RWPE2 (cell line): ENCODE data around the gene DNLZ.
"Not testable (repeated sequence)": the region's sequence is repeated elsewhere in the genome, so short reads cannot be mapped to it uniquely, and the experiment has no call there.

ENCODE experiments used
- ATAC-seq: fragments of 200-7000 bp; cut with Tn5 transposase; 3 replicates; pipeline ENCODE4 v1.9.1; 2021; ENCODE audit warnings: low read depth
- DNase-seq: peaks from one replicate; pipeline ENCODE4 v3.0.0-alpha.2; 2020; ENCODE audit warnings: low spot score
- H3K27ac ChIP-seq: fragments of 450-650 bp; 2 replicates; pipeline ENCODE4 v1.5.1; 2017; ENCODE audit warnings: mild to moderate bottlenecking; ENCODE audit not compliant: poor library complexity, severe bottlenecking
- H3K27me3 ChIP-seq: fragments of 250-450 bp; sonication (Bioruptor Pico); 2 replicates; pipeline ENCODE4 v1.5.1; 2021; ENCODE audit warnings: mild to moderate bottlenecking, moderate library complexity; ENCODE audit not compliant: insufficient read depth, poor library complexity, severe bottlenecking
- H3K36me3 ChIP-seq: fragments of 250-450 bp; sonication (Bioruptor Pico); 2 replicates; pipeline ENCODE4 v1.5.1; 2020; ENCODE audit warnings: low read depth, mild to moderate bottlenecking, moderate library complexity
- H3K4me1 ChIP-seq: fragments of 250-450 bp; sonication (Bioruptor Pico); 2 replicates; pipeline ENCODE4 v1.5.1; 2021; ENCODE audit warnings: mild to moderate bottlenecking, moderate library complexity; ENCODE audit not compliant: insufficient read depth, poor library complexity, severe bottlenecking
- H3K4me3 ChIP-seq: fragments of 250-450 bp; sonication (Bioruptor Pico); 2 replicates; pipeline ENCODE4 v1.5.1; 2021; ENCODE audit warnings: mild to moderate bottlenecking, moderate library complexity; ENCODE audit not compliant: severe bottlenecking
- H3K9me3 ChIP-seq: fragments of 250-450 bp; sonication (Bioruptor Pico); 2 replicates; pipeline ENCODE4 v1.5.1; 2021; ENCODE audit warnings: mild to moderate bottlenecking, moderate library complexity; ENCODE audit not compliant: severe bottlenecking
- TF ChIP-seq, protein P1 (sequence below): fragments of 450-650 bp; IDR thresholded peaks from one replicate; pipeline ENCODE4 v1.5.1; 2017; ENCODE audit warnings: mild to moderate bottlenecking, moderate library complexity; ENCODE audit not compliant: poor library complexity, severe bottlenecking

Gene DNLZ

DNA sequence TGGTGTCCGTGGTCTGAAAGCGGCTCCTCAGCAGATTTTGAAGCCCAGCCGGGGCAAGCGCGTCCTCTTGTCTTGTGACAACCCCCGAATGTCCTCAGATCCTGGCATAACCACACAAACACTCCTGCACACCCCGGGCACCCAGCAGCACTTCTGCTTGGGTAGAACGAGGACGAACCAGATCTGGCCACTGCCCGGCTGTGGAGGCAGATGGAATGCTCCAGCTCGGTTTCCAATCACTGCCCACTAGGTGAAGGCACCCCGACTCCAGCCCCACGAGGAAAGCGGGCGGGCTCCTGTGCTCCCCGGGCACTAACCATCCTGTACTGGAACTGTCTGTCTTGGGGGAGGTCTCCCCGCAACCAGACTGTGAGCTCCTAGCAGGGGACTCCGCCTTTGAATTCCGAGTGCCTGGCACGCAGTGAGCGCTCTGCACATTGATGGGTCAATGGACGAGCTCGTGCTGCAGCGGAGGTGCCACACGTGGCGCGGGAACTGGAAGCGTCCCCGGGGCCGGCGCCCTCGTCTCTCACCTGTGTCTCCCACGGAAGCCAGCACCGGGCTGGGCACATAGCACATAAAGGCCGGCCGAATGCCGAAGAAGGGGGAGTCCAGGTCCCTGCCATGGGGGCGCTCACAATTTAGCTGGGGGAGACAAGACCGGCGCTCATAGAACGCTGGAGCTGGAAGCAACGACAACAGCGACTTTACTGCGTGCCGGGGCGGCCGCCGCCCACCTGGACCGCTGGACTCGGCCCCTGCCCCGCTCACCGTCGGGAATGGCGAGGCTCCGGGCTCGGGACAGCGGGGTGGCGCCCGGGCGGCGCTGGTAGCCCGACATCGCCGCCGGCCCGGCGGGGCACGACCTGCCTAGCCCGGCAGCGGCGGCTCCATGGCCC lies 46.3 kb upstream of the DNLZ start:
- DNase-seq (peak; percentile 61), ATAC-seq (peak; percentile 49)
- Histone ChIP-seq H3K4me3 (peak overlapping the region; percentile 76), H3K36me3 (peaks cover 72% of the 10 kb centered on the region), H3K27me3 (no peaks in the 10 kb centered on the region), H3K9me3 (no peaks in the 10 kb centered on the region), H3K27ac (peak overlapping the region; percentile 66), H3K4me1 (peaks cover 8% of the 10 kb centered on the region)
- TF ChIP-seq, protein P1, sequence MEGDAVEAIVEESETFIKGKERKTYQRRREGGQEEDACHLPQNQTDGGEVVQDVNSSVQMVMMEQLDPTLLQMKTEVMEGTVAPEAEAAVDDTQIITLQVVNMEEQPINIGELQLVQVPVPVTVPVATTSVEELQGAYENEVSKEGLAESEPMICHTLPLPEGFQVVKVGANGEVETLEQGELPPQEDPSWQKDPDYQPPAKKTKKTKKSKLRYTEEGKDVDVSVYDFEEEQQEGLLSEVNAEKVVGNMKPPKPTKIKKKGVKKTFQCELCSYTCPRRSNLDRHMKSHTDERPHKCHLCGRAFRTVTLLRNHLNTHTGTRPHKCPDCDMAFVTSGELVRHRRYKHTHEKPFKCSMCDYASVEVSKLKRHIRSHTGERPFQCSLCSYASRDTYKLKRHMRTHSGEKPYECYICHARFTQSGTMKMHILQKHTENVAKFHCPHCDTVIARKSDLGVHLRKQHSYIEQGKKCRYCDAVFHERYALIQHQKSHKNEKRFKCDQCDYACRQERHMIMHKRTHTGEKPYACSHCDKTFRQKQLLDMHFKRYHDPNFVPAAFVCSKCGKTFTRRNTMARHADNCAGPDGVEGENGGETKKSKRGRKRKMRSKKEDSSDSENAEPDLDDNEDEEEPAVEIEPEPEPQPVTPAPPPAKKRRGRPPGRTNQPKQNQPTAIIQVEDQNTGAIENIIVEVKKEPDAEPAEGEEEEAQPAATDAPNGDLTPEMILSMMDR = no peak

DNA sequence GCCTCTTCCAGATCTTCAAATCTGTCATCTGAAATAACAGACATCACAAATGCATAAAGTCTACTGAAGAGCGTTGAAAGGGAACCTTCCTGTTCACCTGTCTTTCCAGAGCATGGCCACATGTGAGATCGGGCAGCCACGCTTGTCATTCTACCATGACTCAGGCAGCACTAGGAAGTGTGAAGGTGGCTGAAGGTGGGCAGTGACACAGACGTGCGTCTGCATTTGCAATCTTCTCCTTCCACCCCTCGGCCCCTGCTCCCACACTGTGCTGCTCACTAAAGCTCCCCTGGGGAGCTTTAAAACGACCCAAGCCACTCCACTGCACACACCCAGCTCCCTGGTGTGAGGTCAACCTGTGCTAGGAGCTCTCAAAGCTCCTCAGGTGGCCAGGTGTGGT lies 44.4 kb upstream of the DNLZ start:
- Histone ChIP-seq H3K9me3 (no peaks in the 10 kb centered on the region), H3K4me1 (peaks cover 8% of the 10 kb centered on the region), H3K27ac (no peak overlapping the region), H3K27me3 (no peaks in the 10 kb centered on the region), H3K36me3 (peaks cover 65% of the 10 kb centered on the region), H3K4me3 (no peak overlapping the region)
- DNase-seq (no peak), ATAC-seq (no peak)
- TF ChIP-seq, protein P1 = no peak

DNA sequence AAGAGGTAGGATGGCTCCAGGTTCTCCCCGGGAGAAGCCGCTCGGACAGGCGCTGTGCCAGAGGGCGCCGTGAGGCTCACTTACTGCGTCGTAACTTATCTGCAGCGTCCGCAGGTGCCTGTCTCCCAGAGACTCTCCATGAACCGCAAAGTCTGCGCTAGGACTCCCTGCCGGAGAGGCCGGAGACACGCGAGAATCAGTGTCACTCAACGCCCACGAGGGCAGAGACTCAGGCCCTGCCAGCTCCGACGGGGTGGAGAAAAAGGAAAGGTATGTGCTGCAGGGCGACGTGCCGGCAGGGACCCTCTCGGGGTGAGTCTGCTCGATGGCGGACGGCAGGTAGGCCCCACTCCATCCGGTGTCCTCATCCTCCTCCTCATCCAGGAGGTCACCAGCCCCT lies 43.5 kb upstream of the DNLZ start:
- H3K4me1 ChIP-seq, H3K27me3 ChIP-seq, H3K4me3 ChIP-seq, H3K9me3 ChIP-seq, ATAC-seq, H3K27ac ChIP-seq: not testable (repeated sequence)
- peaks cover 56% of the 10 kb centered on the region for H3K36me3 ChIP-seq
- peak; percentile 49 for DNase-seq

DNA sequence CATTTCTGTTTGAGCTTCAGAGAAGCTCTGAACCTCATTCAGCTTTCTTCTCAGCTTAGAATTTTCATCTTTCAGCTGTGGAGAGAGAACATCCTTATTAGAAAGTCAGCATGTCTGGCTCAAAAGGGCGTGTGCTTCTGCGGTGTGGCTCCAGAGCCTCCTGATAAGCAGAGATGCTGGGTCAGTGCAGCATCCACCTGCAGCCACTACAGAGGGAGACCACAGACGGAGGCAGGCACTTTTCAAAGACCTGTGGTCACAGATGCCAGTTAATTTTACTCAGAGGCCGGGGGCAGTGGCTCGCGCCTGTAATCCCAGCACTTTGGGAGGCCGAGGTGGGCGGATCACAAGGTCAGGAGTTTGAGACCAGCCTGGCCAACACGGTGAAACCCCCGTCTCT lies 42.4 kb upstream of the DNLZ start:
- H3K27me3 ChIP-seq, H3K4me1 ChIP-seq, H3K4me3 ChIP-seq, ATAC-seq, DNase-seq, H3K27ac ChIP-seq, H3K9me3 ChIP-seq: not testable (repeated sequence)
- H3K36me3 ChIP-seq = peaks cover 55% of the 10 kb centered on the region

DNA sequence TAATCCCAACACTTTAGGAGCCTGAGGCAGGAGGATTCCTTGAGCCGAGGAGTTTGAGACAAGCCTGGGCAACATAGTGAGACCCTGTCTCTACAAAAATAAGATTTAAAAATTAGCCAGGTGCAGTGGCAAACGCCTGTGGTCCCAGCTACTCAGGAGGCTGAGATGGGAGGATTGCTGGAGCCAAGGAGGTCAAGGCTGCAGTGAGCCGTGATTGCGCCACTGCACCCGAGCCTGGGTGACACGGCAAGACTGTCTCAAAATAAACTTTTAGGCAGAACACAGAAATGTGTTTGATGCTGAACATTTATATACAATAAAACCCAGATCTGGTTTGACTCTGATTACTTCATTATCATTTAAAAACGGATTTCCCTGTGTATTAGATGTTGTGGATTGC lies 41.9 kb upstream of the DNLZ start:
- peaks cover 55% of the 10 kb centered on the region for H3K36me3 ChIP-seq
- ATAC-seq (no peak), DNase-seq (no peak)
- H3K27me3 ChIP-seq = no peaks in the 10 kb centered on the region
- TF ChIP-seq, protein P1 = no peak
- no peaks in the 10 kb centered on the region for H3K4me1 ChIP-seq
- no peak overlapping the region for H3K4me3 ChIP-seq
- H3K9me3 ChIP-seq = no peaks in the 10 kb centered on the region
- H3K27ac ChIP-seq = no peak overlapping the region

DNA sequence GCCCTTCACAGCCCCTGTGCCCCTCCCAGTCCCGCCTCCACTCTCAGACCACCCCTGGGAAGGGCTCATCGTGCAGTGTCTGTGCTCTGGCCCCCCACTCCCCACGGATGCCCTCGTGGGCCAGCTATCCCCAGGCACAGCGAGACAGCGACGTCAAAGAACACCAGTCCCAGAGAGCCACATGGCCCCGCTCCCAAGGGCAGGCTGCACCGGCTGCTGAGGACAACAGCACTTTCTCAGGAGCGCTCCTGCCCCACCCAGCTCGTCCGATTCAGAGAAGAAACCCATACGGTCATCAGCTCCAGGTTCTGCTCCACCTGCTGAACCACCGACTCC lies 41.2 kb upstream of the DNLZ start:
- Histone ChIP-seq H3K4me1 (no peaks in the 10 kb centered on the region), H3K36me3 (peaks cover 55% of the 10 kb centered on the region), H3K9me3 (no peaks in the 10 kb centered on the region), H3K27me3 (no peaks in the 10 kb centered on the region), H3K27ac (no peak overlapping the region), H3K4me3 (no peak overlapping the region)
- DNase-seq = peak; percentile 47
- TF ChIP-seq, protein P1 = no peak
- ATAC-seq = no peak
